NCI-H1417 (cell line): Measurements from ENCODE around the gene SNTB2.
"Not testable (repeated sequence)": the region's sequence is repeated elsewhere in the genome, so short reads cannot be mapped to it uniquely, and the experiment has no call there.

ENCODE experiments used
- DNase-seq, 3 experiments: peaks; one replicate each; lab custom pipeline; 2025; lab: John Stamatoyannopoulos, UW

Gene SNTB2

DNA sequence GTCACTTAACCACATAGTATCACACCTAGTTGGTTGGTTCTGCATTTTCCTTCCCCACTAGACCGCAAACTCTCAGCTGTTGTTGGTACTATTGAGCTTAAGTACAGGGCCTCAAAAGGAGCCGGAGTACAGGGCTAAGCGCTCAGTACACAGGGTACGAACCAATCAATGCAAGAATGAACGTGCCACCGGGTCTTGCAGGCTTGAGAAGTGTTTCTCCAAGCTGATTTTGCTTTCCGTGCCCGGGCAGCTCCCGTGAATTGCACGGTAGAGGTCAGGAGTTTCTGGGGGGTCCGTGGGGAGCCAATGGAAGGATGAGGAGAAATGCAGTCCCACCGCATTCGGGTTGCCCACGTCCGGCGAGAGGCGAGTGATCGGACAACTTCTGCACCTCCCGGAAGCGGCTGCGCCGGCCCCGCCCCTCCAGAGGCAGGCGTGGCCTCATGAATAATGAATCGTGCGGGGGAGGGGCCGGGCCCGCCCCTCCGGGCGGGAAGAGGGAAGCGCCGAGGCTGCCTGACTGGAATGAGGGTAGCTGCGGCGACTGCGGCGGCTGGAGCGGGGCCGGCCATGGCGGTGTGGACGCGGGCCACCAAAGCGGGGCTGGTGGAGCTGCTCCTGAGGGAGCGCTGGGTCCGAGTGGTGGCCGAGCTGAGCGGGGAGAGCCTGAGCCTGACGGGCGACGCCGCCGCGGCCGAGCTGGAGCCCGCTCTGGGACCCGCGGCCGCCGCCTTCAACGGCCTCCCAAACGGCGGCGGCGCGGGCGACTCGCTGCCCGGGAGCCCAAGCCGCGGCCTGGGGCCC is at the start of gene SNTB2:
TSS of gene SNTB2 (plus strand) at position 523 of the 804 bp plus-strand sequence. CDS start at position 526, 3 bp downstream.
- peak; percentile 76 to 93 (median 91) for DNase-seq

DNA sequence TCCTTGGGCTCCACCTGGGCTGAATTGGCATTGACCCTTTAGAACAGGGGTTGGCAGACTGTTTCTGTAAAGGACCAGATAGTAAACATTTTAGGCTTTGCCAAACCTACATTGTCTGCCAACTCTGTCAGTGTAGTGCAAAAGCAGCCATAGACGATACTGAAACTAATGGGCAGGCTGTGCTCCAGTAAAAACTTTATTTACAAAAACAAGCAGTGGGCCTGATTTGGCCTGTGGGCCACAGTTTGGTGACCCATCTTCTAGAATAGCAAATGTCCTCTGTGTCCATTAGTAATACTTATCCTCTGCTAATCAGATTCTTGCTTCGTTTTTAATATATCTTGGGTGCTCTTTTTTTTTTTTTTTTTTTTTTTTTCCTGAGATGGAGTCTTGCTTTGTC is 48.4 kb upstream of the SNTB2 start:
- DNase-seq, result no peak

DNA sequence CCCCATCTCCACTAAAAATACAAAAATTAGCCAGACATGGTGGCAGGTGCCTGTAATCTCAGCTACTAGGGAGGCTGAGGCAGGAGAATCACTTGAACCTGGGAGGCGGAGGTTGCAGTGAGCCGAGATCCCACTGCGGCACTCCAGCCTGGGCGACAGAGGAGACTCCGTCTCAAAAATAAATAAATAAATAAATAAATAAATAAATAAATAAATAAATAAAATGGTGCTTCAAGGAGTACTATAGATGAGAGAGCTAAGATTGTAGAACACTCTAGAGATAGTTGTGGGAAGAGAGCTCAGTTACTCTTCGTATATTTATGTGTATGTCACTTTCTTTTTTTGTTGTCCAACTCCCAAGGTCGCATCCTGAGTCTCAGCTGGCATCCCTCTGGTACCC is 47.5 kb upstream of the SNTB2 start:
- DNase-seq, result not testable (repeated sequence)

DNA sequence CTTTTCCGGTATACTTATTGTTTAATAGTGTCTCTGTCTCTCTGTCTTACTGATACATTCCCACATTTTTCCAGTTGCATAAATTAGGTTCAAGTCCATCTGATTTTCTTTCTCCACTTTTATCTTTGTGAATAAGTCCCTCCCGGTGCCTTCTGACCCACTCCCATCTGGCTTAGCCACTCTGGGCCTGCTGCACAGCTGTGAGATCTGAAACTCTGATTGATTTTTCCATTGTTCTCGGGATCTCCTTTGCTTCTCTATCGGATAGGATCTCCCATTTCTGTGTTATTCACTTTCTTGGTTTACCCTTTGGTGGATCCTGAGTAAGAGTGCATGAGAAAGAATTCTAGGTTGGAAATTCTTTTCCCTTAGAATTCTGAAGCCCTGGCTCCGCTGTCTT is 46.0 kb upstream of the SNTB2 start:
- no peak for DNase-seq

DNA sequence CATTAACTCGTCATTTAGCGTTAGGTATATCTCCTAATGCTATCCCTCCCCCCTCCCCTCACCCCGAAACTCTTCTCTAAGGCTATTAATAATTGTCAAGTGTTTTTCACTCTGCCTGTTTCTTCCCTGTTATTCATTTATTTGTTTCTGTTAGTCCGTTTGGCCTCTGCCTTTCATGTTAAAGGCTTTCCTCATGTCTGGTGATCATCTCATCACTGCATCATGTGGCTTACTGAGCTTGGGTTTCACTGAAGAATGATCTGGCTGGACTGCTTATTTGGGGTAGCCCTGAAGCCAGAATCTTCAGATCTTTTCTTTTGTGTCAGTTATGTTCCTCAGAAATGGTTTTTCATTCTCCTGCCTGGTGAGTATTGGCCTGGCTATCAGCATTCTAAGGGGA is 45.0 kb upstream of the SNTB2 start:
- no peak for DNase-seq

DNA sequence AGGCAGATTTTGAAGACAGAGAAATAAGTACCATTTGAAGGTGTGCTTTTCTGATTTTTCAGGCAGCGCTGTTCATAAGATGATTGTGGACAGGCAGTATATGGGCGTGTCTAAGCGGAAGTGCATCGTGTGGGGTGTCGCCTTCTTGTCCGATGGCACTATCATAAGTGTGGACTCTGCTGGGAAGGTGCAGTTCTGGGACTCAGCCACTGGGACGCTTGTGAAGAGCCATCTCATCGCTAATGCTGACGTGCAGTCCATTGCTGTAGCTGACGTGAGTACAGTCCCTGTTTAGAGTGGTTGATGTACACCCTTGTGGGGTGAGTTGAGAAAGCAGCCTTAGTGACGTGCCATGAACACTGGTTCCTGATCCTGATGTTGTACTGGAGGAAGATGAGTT is 43.8 kb upstream of the SNTB2 start:
- no peak for DNase-seq

DNA sequence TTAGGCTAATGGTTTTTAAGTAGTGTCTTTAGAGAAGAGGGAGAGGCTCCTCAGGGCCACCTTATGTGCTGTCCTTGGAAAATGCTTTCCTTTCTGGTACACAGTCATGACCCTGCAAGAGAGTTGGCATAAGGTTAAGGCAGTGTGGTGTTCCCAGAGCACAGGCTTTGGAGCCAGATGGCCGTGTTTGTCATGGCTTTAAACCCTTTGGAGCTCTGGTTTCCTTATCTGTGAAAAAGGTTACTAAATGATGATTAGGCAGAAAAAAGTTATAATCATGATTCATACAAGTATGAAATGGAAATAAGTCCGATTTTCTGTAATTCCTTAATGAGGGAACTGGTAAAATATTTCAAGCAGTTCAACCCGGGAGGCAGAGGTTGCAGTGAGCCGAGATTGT is 41.3 kb upstream of the SNTB2 start:
- no peak for DNase-seq

DNA sequence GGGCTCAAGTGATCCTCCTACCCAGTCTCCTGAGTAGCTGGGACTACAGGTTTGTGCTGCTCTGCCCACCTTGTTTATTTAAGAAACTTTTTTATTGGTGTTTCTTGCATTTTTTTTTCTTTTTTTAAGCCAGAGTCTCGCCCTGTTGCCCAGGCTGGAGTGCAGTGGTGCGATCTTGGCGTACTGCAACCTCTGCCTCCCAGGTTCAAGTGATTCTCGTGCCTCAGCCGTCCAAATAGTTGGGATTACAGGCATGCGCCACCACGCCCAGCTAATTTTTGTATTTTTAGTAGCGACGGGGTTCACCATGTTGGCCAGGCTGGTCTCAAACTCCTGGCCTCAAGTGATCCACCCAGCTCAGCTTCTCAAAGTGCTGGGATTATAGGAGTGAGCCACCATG is 37.3 kb upstream of the SNTB2 start:
- DNase-seq, result not testable (repeated sequence)

DNA sequence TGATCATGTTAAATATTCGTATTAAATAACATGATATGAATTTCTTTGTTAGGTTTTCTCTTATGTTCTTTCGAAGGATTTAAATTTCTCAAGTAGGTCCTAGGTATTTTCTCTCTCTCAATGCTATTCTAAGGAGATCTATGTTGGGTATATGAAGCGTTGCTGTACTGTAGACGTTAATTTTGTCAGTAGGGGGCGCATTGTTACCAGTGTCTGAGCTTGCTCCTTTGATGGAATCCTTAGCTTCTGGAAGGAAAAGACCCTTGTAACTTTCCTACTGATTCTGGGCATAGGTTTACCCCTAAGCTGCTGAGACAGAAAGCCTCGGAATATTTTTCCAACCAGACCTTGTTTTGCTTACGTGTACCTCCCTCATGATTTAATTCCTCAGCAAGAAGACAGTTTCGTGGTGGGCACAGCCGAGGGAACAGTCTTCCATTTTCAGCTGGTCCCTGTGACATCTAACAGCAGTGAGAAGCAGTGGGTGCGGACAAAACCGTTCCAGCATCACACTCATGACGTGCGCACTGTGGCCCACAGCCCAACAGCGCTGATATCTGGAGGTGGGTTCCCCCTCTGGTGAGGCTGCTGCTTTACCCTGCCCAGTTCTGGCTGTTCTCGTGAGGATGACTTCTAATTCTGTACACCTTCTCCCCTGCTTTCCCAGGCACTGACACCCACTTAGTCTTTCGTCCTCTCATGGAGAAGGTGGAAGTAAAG is 36.7 kb upstream of the SNTB2 start:
- DNase-seq, result peak; percentile 33 to 74 (median 53)

DNA sequence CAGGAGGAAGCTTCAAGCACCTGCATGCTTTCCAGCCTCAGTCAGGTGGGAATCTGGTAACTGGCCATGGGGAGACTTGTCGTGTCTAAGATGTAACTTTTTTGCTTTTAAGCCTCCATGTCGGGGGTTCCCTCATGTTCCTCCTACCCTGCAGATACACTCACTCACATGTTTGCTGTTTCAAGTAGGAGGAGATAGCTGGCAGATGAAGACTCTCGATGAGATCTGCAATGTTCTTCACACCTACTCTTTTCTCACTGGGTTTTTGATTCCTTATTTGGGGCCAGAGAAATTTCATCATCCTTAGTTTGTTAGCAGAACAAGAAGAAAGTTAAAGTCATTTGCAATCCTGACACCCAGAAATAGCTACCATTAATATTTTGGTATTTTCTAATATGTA is 29.8 kb upstream of the SNTB2 start:
- DNase-seq, result no peak

DNA sequence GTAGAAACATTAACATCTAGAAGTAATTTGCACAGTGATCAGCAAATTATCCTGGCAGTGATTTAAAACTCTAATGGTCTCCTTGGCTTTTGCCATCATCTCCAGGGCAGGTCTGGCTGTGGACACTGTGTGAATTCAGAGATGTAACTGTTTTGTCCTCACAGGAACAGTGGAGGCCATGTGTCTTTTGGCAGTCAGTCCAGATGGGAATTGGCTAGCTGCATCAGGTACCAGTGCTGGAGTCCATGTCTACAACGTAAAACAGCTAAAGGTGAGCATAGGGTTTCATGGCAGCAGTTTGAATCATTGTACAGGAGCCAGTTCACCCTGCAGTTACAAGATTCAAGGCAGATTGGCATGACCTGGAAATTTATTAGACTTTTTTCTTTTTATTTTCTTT is 26.8 kb upstream of the SNTB2 start:
- DNase-seq, result no peak

DNA sequence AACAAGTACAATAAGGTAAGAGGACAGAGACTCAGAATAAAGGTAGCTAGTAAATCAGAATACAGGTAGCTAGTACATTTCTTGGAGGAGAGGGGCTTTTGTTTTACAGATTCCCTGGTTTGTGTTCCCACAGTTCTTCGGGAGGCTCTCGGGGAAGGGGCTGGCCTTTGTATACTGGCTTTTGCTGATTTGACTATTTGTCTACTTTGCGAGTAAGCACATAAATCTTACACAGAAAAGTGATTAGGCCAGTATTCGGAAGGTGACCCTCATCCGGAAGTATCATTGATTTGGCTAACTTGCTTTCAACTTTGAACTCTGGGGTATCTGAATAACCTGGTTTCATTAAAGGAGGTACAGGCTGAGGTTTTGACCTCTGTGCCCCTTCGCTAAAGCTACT is 21.4 kb upstream of the SNTB2 start:
- DNase-seq, result no peak

DNA sequence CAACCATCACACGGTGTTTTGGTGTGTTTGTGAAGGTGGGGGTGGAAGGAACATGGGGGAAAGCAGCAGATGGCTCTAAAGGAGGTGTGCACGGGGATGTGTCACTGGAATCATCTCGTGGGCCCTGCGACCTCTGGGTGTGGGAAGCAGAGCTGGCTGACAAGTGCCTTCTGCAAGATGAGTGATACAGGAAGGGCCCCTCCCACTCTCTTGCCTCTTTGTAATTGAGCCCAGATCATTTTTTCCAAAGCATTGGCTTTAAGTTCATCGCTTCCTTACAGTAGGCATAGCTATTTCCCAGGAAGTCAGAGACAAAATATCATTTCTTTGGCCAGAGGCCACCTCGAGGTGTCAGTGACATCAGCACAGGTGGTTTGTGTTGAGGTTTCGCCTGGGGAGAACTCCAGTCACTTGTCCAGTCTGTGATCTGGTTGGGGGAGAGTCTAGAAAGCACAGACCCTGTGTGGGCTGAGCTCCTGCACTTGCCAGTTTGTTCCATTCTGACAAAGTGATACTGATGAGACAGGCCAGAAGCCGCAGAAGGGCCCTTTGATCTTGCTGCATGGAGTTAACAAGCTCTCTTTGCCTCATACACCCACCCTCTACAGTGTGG is 20.6 kb upstream of the SNTB2 start:
- no peak for DNase-seq

DNA sequence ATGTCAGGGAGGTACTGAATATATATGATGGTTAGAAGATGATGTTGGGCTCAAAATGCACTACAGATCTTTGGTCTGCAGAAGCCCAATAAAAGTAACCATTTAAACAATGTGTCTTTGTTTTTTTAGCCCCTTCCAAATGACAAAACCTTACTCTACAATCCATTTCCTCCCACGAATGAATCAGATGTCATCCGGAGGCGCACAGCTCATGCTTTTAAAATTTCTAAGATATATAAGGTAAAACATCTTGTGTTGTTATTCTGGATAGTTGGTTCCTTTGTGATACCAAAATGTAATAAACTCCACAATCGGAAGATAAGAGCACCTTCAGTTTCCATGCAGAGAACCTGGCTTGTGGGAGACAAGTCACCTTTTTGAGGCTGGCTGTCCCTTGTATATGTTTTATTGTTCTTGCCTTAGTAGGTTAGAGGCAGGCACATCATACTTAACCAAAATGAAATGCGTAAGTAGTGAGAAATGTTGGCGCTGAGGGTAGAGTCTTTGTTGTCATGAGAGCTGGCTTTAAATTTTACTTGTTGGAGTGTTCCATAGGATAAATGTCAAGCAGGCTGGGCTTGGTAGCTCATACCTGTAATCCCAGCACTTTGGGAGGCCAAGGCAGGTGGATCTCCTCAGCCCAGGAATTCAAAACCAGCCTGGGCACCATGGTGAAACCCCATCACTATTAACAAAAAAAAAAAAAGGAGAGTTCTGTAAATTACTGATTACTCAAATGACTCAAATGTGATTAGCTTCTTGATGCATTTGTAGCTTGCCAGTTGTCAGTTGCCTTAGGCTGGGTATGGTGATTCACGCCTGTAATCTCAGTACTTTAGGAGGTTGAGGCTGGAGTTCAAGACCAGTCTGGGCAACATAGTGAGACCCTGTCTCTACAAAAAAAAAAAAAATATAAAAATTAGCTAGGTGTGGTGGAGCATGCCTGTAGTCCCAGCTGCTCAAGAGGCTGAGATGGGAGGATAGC is 19.7 kb upstream of the SNTB2 start:
- DNase-seq, result no peak

DNA sequence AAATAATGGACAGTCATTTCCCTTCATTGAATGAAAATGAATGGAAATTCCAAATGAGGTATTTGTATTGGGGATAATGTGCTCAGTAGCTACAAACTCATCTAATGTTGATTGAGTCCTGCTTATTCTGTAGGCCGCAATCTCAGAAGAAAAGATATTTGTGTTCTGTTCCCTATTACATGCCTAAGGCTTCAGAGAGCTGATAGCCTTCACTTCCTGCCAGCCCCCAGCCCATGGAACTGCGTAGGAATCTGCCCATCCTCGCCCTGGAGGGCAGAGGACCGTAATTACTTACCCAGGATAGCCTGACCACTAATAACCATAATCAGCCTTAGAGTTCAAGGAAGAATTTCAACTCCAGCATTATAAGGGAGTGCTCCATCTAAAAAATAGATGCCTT is 17.9 kb upstream of the SNTB2 start:
- DNase-seq, result no peak

DNA sequence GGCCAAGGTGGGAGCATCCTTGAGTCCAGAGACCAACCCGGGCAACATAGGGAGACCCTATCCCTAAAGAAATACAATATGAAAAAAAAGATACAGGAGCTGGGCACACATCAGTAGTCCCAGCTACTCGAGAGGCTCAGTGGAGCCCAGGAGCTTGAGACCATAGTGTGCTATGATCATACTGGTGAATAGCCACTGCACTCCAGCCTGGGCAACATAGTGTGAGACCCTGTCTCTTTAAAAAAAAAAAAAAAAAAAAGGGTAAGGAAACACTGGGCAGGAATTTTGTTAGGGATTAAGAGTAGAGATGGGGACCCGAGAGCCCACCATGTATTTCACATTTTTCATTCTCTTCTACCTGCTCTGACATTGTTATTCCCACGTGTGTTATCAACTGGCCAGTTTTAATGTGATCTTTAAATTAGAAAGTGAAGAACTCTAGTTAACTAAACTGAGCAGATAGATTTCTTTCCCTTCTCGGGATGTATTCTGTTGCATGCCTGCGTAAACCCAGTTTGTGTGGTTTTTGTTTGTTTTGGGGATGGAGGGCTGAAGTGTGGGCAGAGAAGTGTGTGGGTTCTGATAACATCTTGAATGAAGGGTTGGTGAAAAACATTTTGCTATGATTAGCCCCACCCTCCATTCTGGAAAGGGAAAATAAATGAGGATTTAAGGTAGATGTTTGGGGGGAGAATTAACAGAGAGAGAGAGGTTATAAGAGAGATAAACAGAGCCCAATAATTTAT is 17.2 kb upstream of the SNTB2 start:
- DNase-seq, result no peak

DNA sequence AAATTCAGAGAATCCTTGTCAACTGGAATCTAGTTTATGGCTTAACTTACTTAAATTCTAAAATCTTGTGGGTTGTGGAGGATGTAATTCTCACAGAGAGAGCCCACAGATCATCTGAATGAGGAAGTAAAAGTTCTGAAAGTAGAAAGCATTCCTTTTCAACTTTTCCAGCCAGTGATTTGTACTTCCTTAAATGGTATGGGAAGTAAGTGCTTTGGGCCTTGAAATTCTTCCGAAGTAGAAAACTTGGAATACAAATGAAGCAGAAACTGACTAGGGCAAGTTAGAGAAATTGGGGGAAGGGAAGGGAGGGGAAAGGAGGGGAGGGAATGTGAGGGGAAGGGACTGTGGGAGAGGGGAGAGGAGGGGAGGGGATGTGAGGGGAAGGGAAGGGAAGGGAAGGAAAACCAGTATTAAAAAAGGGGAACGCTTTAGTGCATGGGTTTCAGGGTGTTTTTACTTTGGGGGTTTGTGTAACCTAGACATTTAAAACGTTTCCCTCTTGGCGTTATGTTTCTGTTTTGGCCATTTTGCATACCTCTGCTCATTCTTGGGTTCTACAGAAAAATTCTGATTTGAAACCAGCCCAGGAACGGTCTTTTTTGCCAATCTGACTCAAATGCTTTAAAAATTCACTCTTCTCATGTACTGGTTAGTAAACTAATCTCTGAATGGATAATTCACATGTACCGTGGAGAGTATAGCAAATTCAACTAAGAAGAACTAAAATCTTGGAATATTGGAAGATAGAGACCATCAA is 15.5 kb upstream of the SNTB2 start:
- no peak for DNase-seq

DNA sequence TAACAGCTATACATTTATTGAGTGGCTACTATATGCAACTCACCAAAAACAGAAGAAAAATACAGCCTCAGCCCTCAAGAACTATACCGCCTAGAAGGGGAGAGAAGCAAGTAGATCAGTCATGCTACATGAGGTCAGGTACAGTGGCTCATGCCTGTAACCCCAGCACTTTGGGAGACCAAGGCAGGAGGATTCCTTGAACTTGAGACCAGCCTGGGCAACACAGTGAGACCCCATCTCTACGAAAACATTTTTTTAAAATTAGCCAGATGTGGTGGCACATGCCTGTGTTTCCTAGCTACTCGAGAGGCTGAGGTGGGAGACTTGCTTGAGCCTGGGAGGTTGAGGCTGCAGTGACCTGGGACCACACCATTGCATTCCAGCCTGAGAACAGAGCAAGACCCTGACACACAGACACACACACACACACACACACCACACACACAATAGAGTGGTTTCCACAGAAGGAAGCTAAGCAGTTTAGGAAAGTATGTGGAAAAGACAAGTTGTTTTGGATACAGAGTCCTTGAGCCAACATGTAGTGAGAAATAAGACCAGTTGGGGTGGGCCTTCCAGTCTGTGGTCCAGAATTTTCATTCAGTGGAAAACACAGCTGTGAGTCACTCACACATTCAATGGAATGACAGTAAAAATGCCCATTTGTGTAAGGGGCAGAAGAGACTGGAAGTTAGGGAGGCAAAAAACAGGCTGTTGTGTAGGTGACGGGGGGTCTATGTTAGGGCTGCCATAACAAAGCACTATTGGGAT is 10.7 kb upstream of the SNTB2 start:
- DNase-seq, result no peak

DNA sequence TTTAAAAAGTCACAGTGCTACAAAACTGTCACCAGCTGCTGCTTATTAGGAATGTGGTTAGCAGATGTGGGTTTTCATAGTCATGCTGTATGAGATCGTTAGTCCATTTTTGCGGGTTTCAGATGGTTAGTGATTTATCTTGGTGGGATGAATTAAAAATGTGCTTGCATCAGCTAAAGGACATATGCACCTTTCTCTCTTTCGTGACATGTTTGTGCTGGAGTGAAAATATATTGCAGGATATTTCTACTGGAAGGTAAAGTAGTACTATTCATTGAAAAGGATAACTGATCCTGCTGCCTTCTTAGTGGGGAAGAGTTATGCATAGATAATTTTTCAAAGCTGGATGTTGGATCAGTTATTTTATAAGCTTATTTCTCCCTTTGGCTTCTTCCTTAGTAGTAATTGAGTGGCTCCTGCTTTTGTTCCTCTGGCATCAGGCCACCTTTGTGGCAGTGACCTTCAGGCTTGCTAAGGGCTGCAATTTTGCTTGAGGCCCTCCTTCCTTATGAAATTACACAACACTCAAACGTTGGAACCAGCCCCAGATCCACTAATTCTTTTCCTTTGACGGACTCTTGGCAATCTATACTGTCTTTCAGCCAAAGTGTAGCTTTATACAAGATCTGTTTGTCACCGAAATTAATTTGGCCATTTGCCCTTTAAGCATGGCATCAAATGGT is 7.5 kb upstream of the SNTB2 start:
- peak in 1 of 3 experiments; percentile 27 for DNase-seq
